HG03558 (cell line): ENCODE measurements around the gene FLCN.
"Not testable (repeated sequence)": the region's sequence is repeated elsewhere in the genome, so short reads cannot be mapped to it uniquely, and the experiment has no call there.

Source experiments
- ATAC-seq: cut with Tn5 transposase; IDR thresholded peaks from one replicate; pipeline ENCODE4 v1.9.1; 2021; ENCODE audit warnings: moderate number of reproducible peaks; ENCODE audit not compliant: unreplicated experiment; ENCODE audit errors: extremely low read depth

The FLCN gene

GRCh38 chr17:17215575-17215974 lies 21.4 kb downstream of the FLCN start:
- ATAC-seq = no peak

- ATAC-seq = no peak
Measured at GRCh38 chr17:17214646-17215436, 22.1 kb downstream of the FLCN start.

- ATAC-seq = no peak
Measured at GRCh38 chr17:17213775-17214174, 23.2 kb downstream of the FLCN start.

- no peak for ATAC-seq
Measured at GRCh38 chr17:17207998-17208397, 29.0 kb downstream of the FLCN start.

GRCh38 chr17:17206913-17207335 lies 30.0 kb downstream of the FLCN start:
- ATAC-seq = no peak

- no peak for ATAC-seq
Measured at GRCh38 chr17:17206124-17206912, 30.6 kb downstream of the FLCN start, which contains the start of gene PLD6. Gene PLD6 (minus strand): TSS chr17:17206333. CDS start chr17:17206286, 47 bp downstream.

GRCh38 chr17:17205368-17206123 lies 31.4 kb downstream of the FLCN start:
- ATAC-seq = no peak

GRCh38 chr17:17204635-17205231 lies 32.2 kb downstream of the FLCN start:
- no peak for ATAC-seq

- no peak for ATAC-seq
Measured at GRCh38 chr17:17204041-17204591, 32.9 kb downstream of the FLCN start.

- ATAC-seq = no peak
Measured at GRCh38 chr17:17203173-17203730, 33.7 kb downstream of the FLCN start.

GRCh38 chr17:17201907-17202306 lies 35.1 kb downstream of the FLCN start:
- no peak for ATAC-seq

- no peak for ATAC-seq
Measured at GRCh38 chr17:17201271-17201670, 35.7 kb downstream of the FLCN start.

- ATAC-seq = no peak
Measured at GRCh38 chr17:17200831-17201230, 36.1 kb downstream of the FLCN start.

- no peak for ATAC-seq
Measured at GRCh38 chr17:17200311-17200710, 36.7 kb downstream of the FLCN start.

- ATAC-seq = no peak
Measured at GRCh38 chr17:17198281-17198680, 38.7 kb downstream of the FLCN start.

- no peak for ATAC-seq
Measured at GRCh38 chr17:17196776-17197175, 40.2 kb downstream of the FLCN start.

GRCh38 chr17:17195466-17195865 lies 41.5 kb downstream of the FLCN start:
- ATAC-seq = not testable (repeated sequence)

- no peak for ATAC-seq
Measured at GRCh38 chr17:17191961-17192381, 45.0 kb downstream of the FLCN start.

GRCh38 chr17:17191346-17191792 lies 45.6 kb downstream of the FLCN start:
- no peak for ATAC-seq

- ATAC-seq = no peak
Measured at GRCh38 chr17:17190188-17190587, 46.8 kb downstream of the FLCN start.
